ENCODE measurements around the gene MARK1. TPM values are rescaled to one million over a fixed set of nuclear protein-coding genes. Genes with fewer than 3 reads are reported as not detected.

MARK1 gene
- total RNA-seq, result 0.78 and 1.4 TPM in 2 replicates

DNA sequence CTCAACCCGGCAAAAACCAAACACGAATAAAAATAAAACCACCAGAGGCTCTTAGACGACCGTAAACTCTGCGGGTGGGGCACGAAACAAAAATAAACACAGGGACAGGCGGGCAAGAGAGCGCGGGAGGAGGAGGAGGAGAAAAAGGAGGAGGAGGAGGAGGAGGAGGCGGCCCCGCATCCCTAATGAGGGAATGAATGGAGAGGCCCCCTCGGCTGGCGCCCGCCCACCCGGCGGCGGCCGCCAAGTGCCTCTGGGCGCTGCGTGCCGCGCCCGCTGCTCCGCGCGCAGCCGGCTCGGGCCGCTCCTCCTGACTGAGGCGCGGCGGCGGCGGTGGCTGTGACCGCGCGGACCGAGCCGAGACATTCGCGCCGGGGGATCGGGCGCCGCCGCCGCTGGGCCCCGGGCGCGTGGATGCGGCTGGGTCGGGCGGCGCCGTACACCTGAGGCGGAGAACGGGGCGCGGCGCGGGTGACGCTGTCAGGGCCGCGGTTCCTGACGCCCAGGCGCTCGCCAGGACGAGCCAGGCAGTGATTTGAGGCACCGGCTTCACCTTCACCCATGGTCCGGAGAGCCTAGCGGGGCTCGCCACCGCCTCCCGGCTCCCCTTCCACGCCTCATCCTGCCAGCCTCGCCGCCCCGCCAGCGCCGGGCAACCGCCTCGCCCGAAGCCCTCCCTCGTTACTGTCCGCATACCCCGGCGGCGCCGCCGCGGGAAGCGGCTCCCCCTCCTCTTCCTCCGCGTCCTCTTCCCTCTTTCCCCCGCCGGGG, at the start of gene MARK1:
TSS of gene MARK1 (plus strand) at position 229 of the 771 bp plus-strand sequence. CDS start 687 bp downstream, outside the sequence.

DNA sequence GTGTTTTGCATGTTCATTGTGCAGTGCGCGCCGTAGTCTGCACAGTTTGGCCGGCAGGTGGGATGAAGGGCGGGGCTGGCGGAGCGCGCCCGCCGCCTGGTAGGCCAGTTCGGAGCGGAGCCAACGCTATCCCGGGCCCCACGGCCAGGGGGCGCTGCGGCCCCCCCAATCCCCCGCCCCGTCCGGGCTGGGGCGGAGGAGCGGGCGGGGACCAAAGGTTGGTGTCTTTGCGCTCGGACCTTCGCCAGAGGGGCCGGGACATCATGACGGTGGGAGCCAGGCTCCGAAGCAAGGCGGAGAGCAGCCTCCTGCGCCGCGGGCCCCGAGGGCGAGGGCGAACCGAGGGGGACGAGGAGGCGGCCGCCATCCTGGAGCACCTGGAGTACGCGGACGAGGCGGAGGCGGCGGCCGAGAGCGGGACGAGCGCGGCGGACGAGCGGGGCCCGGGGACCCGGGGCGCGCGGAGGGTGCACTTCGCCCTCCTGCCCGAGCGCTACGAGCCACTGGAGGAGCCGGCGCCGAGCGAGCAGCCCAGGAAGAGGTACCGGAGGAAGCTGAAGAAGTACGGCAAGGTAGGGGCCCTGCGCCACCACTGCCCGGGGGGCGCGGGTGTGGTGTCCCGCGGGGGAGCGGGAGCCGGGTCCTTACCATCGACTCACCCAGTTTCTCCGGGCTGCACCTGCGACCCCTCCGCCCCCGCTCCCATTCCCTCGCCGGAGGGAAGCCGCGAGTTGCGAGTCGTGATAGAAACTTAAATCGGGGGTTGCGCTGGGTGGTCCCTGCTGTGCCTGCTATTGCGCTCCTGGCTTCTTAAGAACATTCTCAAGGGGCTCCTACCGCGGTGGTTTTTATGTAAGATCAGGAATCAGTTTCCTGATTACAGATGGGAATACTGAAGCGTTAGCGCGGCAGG, 162.5 kb downstream of the MARK1 start, which contains the start of gene C1orf115:
TSS of gene C1orf115 (plus strand) at position 224 of the 913 bp plus-strand sequence. CDS start at position 264, 40 bp downstream.

Small RNAs within 50 kb of the gene (small RNA-seq; reads per million reads assigned to genes)
- gene RN7SL464P, result not detected

Other genes with a start within 250 kb of the MARK1 start
- gene C1orf115, start 162.2 kb downstream of the MARK1 start, total RNA-seq, result 1.3 and 2.5 TPM in 2 replicates
- 9.2 and 11.2 TPM in 2 replicates for gene MTARC2, start 220.2 kb downstream of the MARK1 start, total RNA-seq

All from articular chondrocyte of knee joint (primary cell).